ENCODE data around the gene ZBTB20.

GRCh38 chr3:114878114-114878839 is 268.8 kb downstream of the ZBTB20 start:
- TF ChIP-seq CTCF (IDR thresholded peaks at IDR 0.05; ENCODE audit: low read depth, low read length) (no peak), EZH2phosphoT487 (IDR thresholded peaks at IDR 0.05; ENCODE audit: low read depth) (no peak)

Data from OCI-LY3 (cell line).